H1 (cell line): ENCODE data around the gene PBXIP1. TPM values are rescaled to one million over a fixed set of nuclear protein-coding genes. Genes with fewer than 3 reads are reported as not detected.
"Not testable (repeated sequence)": the region's sequence is repeated elsewhere in the genome, so short reads cannot be mapped to it uniquely, and the experiment has no call there.

ENCODE experiments used
- CTCF ChIA-PET: fragments of 300-600 bp; sonication (Branson Sonifier 250); formaldehyde crosslinking; loops from one replicate; lab custom pipeline; 2021; ENCODE audit not compliant: partially characterized antibody; lab: Charles Lee
- POLR2A ChIA-PET: fragments of 300-600 bp; sonication (Branson Sonifier 250); formaldehyde crosslinking; loops from one replicate; lab custom pipeline; 2021; ENCODE audit warnings: inconsistent platforms; ENCODE audit not compliant: partially characterized antibody; lab: Charles Lee
- DNase-seq, 2 experiments: peaks; one replicate each; pipeline versions ENCODE4 v3.0.0 to v3.0.0-alpha.2; 2010 to 2022; ENCODE audit warnings: low spot score in 2 of 2, low read depth in 1 of 2, mixed read lengths in 1 of 2
- FAIRE-seq: peaks from 2 replicates; lab custom pipeline; 2011; peaks lifted over from hg19 to GRCh38; lab: Jason Lieb, UNC
- H2AFZ ChIP-seq: 2 replicates; pipeline ENCODE4 v1.8.1; 2012; ENCODE audit warnings: low read length, inconsistent platforms
- H2AK5ac ChIP-seq: 2 replicates; pipeline ENCODE4 v1.6.1; 2013; ENCODE audit warnings: low read depth, low read length
- H2BK120ac ChIP-seq: replicated peaks from 2 replicates; pipeline ENCODE3; 2013; ENCODE audit warnings: low read depth, low read length, inconsistent platforms
- H2BK12ac ChIP-seq: 2 replicates; pipeline ENCODE4 v1.6.1; 2013; ENCODE audit warnings: low read depth, low read length
- H2BK15ac ChIP-seq: 2 replicates; pipeline ENCODE4 v1.6.1; 2013; ENCODE audit warnings: low read length
- H2BK20ac ChIP-seq: 2 replicates; pipeline ENCODE4 v1.6.1; 2013; ENCODE audit warnings: low read length
- H2BK5ac ChIP-seq: 2 replicates; pipeline ENCODE4 v1.6.1; 2013; ENCODE audit warnings: low read depth, low read length
- H3K14ac ChIP-seq: 2 replicates; pipeline ENCODE4 v1.6.1; 2013; ENCODE audit warnings: inconsistent platforms; ENCODE audit not compliant: insufficient read length
- H3K18ac ChIP-seq: 2 replicates; pipeline ENCODE4 v1.6.1; 2013; ENCODE audit warnings: low read length; ENCODE audit errors: extremely low read depth
- H3K23ac ChIP-seq: 2 replicates; pipeline ENCODE4 v1.6.1; 2013; ENCODE audit warnings: inconsistent platforms; ENCODE audit not compliant: insufficient read length
- H3K23me2 ChIP-seq: 2 replicates; pipeline ENCODE4 v1.6.1; 2013; ENCODE audit warnings: low read depth, low read length
- H3K27ac ChIP-seq: 2 replicates; pipeline ENCODE4 v1.6.1; 2011; ENCODE audit warnings: low read depth, low read length, inconsistent platforms
- H3K27me3 ChIP-seq, 4 experiments: replicated peaks in 1 of 4; 1 replicate in 1 of 4; 2 replicates in 3 of 4; pipeline versions ENCODE4 v1.6.1 to v1.8.1; 2011 to 2013; ENCODE audit warnings: low read length in 3 of 4, mild to moderate bottlenecking in 3 of 4, inconsistent platforms in 2 of 4, mixed read lengths in 2 of 4, moderate library complexity in 1 of 4; ENCODE audit not compliant: control insufficient read depth in 3 of 4, insufficient read depth in 3 of 4; ENCODE audit errors: extremely low read depth in 1 of 4
- H3K36me3 ChIP-seq, 4 experiments: 2 replicates each; pipeline versions ENCODE4 v1.6.1 to v1.8.1; 2011 to 2013; ENCODE audit warnings: mild to moderate bottlenecking in 4 of 4, low read length in 3 of 4, moderate library complexity in 2 of 4, control low read depth in 1 of 4, inconsistent platforms in 1 of 4; ENCODE audit not compliant: insufficient read depth in 4 of 4, control insufficient read depth in 2 of 4
- H3K4ac ChIP-seq: replicated peaks from 2 replicates; pipeline ENCODE3; 2013; ENCODE audit warnings: low read length, low read depth, mixed read lengths, inconsistent platforms; ENCODE audit not compliant: insufficient read length
- H3K4me1 ChIP-seq, 4 experiments: replicated peaks in 1 of 4; 1 replicate in 1 of 4; 2 replicates in 3 of 4; pipeline versions ENCODE4 v1.6.1 to v1.8.1; 2011 to 2013; ENCODE audit warnings: low read length in 3 of 4, inconsistent platforms in 2 of 4, mixed read lengths in 1 of 4; ENCODE audit not compliant: insufficient read depth in 4 of 4, control insufficient read depth in 3 of 4
- H3K4me2 ChIP-seq, 2 experiments: 2 replicates each; pipeline versions ENCODE4 v1.6.1 to v1.8.1; 2011 to 2013; ENCODE audit warnings: low read depth in 2 of 2, low read length in 2 of 2, control low read depth in 1 of 2, inconsistent platforms in 1 of 2, mild to moderate bottlenecking in 1 of 2; ENCODE audit not compliant: insufficient read depth in 1 of 2
- H3K4me3 ChIP-seq, 4 experiments: fragments of 200-600, 300-600 bp in 1 of 4; sonication (generic), shearing (Covaris generic), sonication (Bioruptor Twin) in 1 of 4; 2 replicates each; pipeline versions ENCODE4 v1.5.1 to v1.8.1; 2011 to 2016; ENCODE audit warnings: low read length in 4 of 4, low read depth in 3 of 4, control low read depth in 2 of 4, inconsistent platforms in 2 of 4, mild to moderate bottlenecking in 2 of 4, mixed read lengths in 1 of 4, moderate library complexity in 1 of 4; ENCODE audit not compliant: insufficient read depth in 2 of 4; ENCODE audit errors: extremely low read depth in 1 of 4
- H3K56ac ChIP-seq: replicated peaks from 2 replicates; pipeline ENCODE3; 2013; ENCODE audit warnings: low read depth, mild to moderate bottlenecking, mixed read lengths, low read length, inconsistent platforms; ENCODE audit not compliant: insufficient read length
- H3K79me1 ChIP-seq: 2 replicates; pipeline ENCODE4 v1.6.1; 2013; ENCODE audit warnings: low read depth, low read length, control low read depth
- H3K79me2 ChIP-seq, 2 experiments: 2 replicates each; pipeline versions ENCODE4 v1.6.1 to v1.8.1; 2012 to 2013; ENCODE audit warnings: low read length in 2 of 2, mild to moderate bottlenecking in 2 of 2, inconsistent platforms in 1 of 2; ENCODE audit not compliant: insufficient read depth in 2 of 2, control insufficient read depth in 1 of 2
- H3K9ac ChIP-seq, 4 experiments: replicated peaks in 1 of 4; 1 replicate in 1 of 4; 2 replicates in 3 of 4; pipeline versions ENCODE4 v1.6.1 to v1.8.1; 2011 to 2013; ENCODE audit warnings: low read depth in 3 of 4, low read length in 3 of 4, control low read depth in 2 of 4, mild to moderate bottlenecking in 2 of 4, moderate library complexity in 2 of 4, inconsistent platforms in 1 of 4; ENCODE audit errors: extremely low read depth in 1 of 4
- H3K9me3 ChIP-seq, 2 experiments: 2 replicates each; pipeline versions ENCODE4 v1.6.1 to v1.8.1; 2012 to 2013; ENCODE audit warnings: mild to moderate bottlenecking in 2 of 2, moderate library complexity in 2 of 2, control low read depth in 1 of 2, inconsistent platforms in 1 of 2, low read depth in 1 of 2, low read length in 1 of 2, mixed read lengths in 1 of 2; ENCODE audit not compliant: insufficient read depth in 2 of 2
- H4K20me1 ChIP-seq, 2 experiments: replicated peaks in 1 of 2; 2 replicates each; pipeline versions ENCODE3 to v1.8.1; 2011 to 2013; ENCODE audit warnings: inconsistent platforms in 2 of 2, low read length in 2 of 2, mild to moderate bottlenecking in 1 of 2; ENCODE audit not compliant: insufficient read depth in 2 of 2, control insufficient read depth in 1 of 2
- H4K5ac ChIP-seq: 2 replicates; pipeline ENCODE4 v1.6.1; 2013; ENCODE audit warnings: low read length, low read depth, mixed read lengths, inconsistent platforms; ENCODE audit not compliant: insufficient read length
- H4K8ac ChIP-seq: 2 replicates; pipeline ENCODE4 v1.8.0; 2013; ENCODE audit warnings: mild to moderate bottlenecking, moderate library complexity, low read length, inconsistent platforms; ENCODE audit not compliant: insufficient read depth; ENCODE audit errors: extremely low read depth
- H4K91ac ChIP-seq: replicated peaks from 2 replicates; pipeline ENCODE3; 2013; ENCODE audit warnings: low read length, mixed read lengths, inconsistent platforms; ENCODE audit not compliant: insufficient read length
- WGBS, 2 experiments: shearing (Covaris generic) in 1 of 2; methylation state at CpG; one replicate each; pipeline versions ENCODE4 v1.1.6 to v1.1.7; 2013 to 2015; ENCODE audit warnings: low lambda C conversion rate in 2 of 2, mixed read lengths in 2 of 2, inconsistent platforms in 1 of 2, low coverage in 1 of 2, missing lambda C conversion rate in 1 of 2; ENCODE audit not compliant: insufficient replicate concordance in 2 of 2, insufficient coverage in 1 of 2, insufficient read length in 1 of 2; ENCODE audit errors: extremely low coverage in 1 of 2, missing lambda C conversion rate in 1 of 2; 5-methylcytosine and 5-hydroxymethylcytosine counted together
- polyA plus RNA-seq, 7 experiments: library from polyadenylated mRNA; depleted of rRNA in 3 of 7; stranded (reverse) in 5 of 7; unstranded in 2 of 7; fragments of >200 nt in 5 of 7; fragments of 200-250 nt in 2 of 7; gene quantifications; 1 replicate in 5 of 7; 2 replicates in 1 of 7; 4 replicates in 1 of 7; pipeline versions ENCODE4 v1.2.1 to v1.2.3, GENCODE V29; 2011 to 2013; ENCODE audit warnings: missing spikeins in 2 of 7, mixed read lengths in 2 of 7
- total RNA-seq: library from RNA; stranded (reverse); fragmentation: NEBNext Ultra II Directional; extraction: Animal tissue kit (Norgen Biotek cat#: 25700); gene quantifications from 2 replicates; pipeline ENCODE4 v1.2.1, GENCODE V29; 2021

Gene PBXIP1
- total and polyA plus RNA-seq, 2 of the 8 experiments (the other 6 are each of a cell fraction or from before 2014, with no cell fraction given): 12.0 to 19.8 TPM

- H3K14ac ChIP-seq, H3K27me3 ChIP-seq, FAIRE-seq, H3K4me2 ChIP-seq, DNase-seq, H3K9ac ChIP-seq, H3K4me3 ChIP-seq, H2AFZ ChIP-seq, H2BK5ac ChIP-seq, H3K4ac ChIP-seq, H3K4me1 ChIP-seq, H2BK20ac ChIP-seq, H3K18ac ChIP-seq, H3K23ac ChIP-seq, H3K27ac ChIP-seq, H3K23me2 ChIP-seq, H2BK120ac ChIP-seq, H2BK12ac ChIP-seq, H2AK5ac ChIP-seq, H2BK15ac ChIP-seq, H4K5ac ChIP-seq, H3K9me3 ChIP-seq, H3K79me1 ChIP-seq, H4K91ac ChIP-seq, H4K8ac ChIP-seq, H3K56ac ChIP-seq: not testable (repeated sequence)
- 90% methylated on average over 3 of the region's 4 CpGs; no CpG with 5 or more reads in 1 of the 2 experiments for WGBS, 2 experiments
- Histone ChIP-seq H3K79me2 (peaks cover 4 to 51% of the 10 kb centered on the region in 2 experiments), H3K36me3 (peaks cover 11 to 47% (median 33%) of the 10 kb centered on the region in 4 experiments), H4K20me1 (peaks cover 15 to 22% of the 10 kb centered on the region in 2 experiments)
- CTCF ChIA-PET: interaction anchor here (1.5 to 20.6 kb wide), 3 partner anchors 10 to 152 kb away, joined by 3 to 334 read pairs (median 8); partner anchors contain the start of gene LENEP
- POLR2A ChIA-PET: interaction anchor here (0.6 to 42.8 kb wide), 7 partner anchors 7 to 156 kb away, joined by 3 to 702 read pairs (median 4); partner anchors contain the start of genes CKS1B, FLAD1, LENEP and PBXIP1
Observed at GRCh38 chr1:154986736-154987135, 30.8 kb upstream of the PBXIP1 start.
